GM21825 (cell line): ENCODE measurements around the gene ZNF492.

Experiments
- ATAC-seq: cut with Tn5 transposase; IDR thresholded peaks from one replicate; pipeline ENCODE4 v1.9.1; 2021; ENCODE audit warnings: mild to moderate bottlenecking, moderate library complexity; ENCODE audit not compliant: unreplicated experiment

ZNF492 gene

GRCh38 chr19:22633706-22634449 lies at the start of gene ZNF492:
TSS of gene ZNF492 (plus strand) at chr19:22634324. CDS start at chr19:22653400, 19,076 bp downstream.
- peak; percentile 94 for ATAC-seq

GRCh38 chr19:22595422-22595821 lies 38.7 kb upstream of the ZNF492 start:
- no peak for ATAC-seq

DNA sequence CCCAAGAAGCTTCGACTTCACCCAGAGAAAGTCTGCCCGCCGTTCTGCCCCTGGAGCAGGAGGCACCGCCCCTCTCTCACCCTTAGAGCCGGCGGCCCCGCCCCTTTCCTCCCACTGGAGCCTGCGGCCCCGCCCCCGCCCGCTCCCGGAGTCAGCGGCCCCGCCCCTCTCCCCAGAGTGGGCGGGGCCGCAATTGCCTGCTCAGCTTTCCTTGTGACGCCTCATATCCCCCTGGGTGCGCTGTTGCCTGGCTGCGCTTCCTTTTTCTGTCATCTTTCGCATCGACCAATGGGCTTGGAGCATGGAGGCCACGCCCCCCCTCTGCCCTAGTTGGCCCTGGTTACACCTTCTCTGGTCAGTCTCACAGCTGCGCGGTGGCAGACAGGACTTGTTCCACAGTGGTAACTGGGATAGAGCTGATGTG lies 38.2 kb upstream of the ZNF492 start:
- ATAC-seq: no peak

GRCh38 chr19:22600690-22601648 lies 33.2 kb upstream of the ZNF492 start:
- ATAC-seq: no peak

DNA sequence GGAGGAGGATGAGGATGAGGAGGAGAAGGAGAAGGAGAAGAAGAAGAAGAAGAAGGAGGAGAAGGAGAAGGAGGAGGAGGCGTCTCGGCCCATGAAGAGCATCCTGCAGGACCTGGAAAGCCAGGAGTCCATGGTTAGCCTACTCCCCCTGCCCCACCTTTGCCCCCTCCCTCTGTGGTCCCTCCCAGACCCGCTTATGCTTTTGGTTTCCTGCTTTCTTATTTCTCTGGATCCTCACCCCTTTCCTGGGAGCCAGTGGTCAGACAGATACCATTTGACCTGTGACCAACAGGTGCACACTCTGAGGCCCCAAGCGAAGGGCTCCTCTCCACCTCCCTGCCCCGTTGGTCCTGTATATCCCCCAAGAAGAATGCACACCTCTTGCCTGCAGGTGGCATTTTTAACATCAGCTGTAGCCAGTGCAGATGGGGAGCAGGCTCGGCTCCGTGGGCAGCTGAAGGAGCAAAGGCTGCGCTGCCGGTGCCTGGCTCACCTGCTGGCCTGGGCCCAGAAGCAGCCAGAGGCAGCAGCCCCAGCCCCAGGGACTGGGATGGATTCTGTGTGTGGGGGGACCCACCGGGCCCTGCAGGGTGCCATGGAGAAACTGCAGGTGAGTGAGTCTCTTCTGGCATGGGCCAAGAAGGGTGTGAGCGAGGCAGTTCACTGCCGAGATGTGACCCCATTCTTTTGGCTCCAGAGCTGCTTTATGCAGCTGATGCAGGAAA lies 32.1 kb upstream of the ZNF492 start:
- no peak for ATAC-seq

DNA sequence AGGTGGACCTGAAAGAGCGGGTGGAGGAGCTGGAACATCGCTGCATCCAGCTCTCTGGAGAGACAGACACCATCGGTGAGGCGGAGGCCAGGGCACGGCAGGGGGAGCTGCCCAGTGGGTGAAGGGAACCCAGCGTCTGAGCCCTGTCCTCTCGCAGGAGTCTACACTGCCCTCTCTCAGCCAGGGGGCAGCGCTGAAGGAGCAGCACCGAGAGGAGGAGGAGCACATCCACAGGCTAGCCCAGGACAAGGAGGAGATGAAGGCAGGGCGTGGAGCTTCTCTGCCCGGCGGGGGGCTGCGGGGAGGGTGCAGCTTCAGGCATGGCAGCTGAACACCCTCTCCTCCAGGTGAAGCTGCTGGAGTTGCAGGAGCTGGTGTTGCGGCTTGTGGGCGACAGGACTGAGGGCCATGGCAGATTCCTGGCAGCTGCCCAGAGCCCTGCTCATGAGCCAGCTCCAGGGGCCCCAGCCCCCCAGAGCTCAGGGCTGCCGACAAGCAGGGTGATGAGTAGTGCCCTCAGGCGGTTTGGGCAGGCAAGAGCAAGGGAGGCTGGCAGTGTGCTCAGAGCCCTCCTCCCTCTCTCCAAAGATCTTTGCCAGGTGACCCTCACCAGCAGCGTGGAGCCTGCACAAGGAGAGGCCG lies 31.4 kb upstream of the ZNF492 start:
- ATAC-seq: no peak

- no peak for ATAC-seq
Observed at GRCh38 chr19:22603518-22604440, 30.3 kb upstream of the ZNF492 start.

DNA sequence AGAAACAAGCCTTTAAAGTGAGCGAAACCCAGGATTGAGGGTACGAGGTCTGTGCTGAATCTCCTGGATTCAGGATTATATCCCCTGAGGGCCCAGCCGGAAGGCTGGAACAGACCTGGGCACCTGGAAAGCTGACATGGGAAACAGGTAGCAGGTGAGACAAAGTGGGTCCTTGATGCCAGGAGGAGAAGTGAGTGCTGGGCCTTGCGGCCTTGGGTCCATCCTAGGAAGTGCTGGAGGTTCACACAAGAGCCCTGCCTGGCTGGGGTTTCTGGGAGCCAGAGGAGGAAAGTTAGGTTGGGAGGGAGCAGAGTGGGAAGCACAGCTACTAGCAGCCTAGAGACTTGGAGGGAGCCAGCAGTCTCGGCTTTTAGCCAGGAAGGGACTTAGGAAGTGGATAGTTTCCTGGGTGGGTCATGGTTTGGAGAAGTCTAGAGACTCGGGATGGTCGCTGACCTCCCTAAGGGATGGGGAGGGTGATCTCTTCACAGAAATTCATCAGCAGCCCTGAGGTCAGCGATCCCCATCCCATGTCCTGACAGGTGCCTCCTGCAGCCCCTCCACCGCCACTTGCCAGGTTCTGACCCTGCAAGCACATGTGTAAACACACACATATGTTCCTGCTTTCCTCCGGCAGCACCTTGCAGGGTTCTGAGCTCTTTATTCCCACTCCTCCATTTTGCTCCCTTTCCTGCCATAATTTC lies 29.4 kb upstream of the ZNF492 start:
- no peak for ATAC-seq

DNA sequence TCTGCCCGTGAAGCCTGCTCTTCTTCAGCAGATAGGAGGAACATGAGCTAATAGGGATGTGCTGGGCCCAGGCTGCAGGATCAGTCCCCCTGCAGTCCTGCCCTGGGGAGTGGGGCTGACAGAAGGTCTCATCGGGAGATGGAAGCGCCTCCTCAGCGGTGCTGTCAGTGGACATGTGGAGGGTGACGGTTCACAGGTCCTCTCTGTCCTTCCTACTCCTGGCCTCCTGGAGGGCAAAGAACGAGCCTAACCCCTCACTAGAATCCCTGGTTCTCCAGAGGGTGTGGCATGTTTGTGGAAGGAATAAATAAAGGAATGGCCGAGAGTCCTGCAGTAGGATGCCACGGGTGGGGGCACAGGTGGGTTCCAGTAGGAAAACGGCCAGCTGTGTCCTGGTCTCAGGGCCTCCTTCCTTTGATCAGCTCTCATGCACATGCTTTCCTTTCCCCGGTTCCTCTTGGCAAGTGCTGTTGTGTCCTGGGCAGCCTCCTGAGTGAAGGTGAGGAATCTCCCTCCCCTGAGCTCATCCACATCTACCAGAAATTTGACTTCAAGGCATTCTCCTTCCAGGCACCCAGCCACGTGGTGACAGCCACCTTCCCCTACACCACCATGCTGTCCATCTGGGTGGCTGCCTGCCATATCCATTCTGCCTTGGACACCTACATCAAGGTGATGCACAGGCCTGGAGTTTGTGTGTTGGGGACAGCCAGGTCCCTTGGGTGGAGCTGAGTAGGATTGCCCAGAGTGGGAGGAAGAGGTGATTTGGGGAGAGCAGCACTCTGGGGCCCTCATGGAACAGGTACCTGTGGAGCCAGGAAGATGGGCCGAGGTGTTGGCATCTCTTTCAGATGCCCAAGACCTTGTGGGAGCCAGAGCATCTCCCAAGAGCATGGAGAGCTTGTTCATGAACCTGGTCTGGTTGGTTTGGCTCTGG lies 28.6 kb upstream of the ZNF492 start:
- ATAC-seq: no peak

GRCh38 chr19:22606212-22606553 lies 27.9 kb upstream of the ZNF492 start:
- no peak for ATAC-seq

- ATAC-seq: no peak
Observed at GRCh38 chr19:22606954-22607652, 27.0 kb upstream of the ZNF492 start.

DNA sequence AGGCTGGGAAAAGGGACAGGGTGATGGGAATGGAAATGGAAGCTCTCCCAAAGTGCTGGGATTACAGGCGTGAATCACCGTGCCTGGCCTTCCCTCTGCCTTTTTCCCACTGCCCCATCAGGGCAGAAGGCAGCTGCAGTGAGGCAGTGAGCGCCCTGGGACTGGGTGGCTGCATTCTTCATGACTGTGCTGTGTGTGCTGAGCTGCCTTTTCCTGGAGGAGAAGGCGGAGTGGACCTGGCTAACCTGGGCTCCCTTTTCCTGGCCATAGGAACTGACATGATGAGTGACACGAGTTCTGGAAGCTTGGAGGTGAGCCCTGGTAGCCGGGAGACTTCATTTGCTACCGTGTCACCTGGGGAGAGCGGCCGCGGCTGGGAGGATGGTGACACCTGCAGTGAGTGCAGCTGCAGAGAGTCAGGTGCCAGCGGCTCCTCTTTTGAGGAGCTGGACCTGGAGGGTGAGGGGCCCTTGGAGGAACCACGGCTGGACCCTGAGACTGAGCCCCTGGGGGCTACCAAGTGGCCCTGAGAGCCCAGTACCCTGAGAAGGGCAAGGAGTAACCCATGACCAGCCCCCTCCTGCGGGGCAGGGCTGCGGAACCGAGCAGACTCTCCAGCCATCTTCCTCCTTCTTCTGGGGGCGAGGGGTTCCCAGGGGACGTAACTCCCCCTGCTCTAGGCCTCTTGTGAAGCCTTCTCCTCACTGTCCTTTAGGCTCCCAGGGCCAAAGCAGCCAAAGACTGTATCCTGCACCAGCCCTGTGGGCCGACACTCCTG lies 26.3 kb upstream of the ZNF492 start:
- ATAC-seq: no peak

- no peak for ATAC-seq
Observed at GRCh38 chr19:22608441-22608840, 25.7 kb upstream of the ZNF492 start.

DNA sequence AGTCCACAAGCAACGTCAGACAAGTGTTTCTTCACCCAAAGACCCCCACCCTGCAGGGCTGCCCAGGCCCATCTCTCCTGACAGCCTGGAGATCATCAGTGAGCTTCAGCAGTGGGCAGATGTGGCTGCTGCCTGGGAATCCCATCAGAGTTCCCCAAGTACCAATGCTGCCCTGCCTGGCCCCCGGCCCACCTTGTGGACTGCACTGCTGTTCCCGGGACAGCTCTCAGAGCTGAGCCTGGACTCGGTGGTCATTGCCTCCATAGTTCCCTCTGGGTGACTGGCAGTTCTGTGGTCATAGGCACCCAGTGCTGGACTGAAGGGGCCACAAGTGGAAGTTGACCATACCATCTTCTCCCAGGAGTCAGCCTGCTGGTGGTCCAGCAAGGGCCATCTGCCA lies 24.5 kb upstream of the ZNF492 start:
- no peak for ATAC-seq

DNA sequence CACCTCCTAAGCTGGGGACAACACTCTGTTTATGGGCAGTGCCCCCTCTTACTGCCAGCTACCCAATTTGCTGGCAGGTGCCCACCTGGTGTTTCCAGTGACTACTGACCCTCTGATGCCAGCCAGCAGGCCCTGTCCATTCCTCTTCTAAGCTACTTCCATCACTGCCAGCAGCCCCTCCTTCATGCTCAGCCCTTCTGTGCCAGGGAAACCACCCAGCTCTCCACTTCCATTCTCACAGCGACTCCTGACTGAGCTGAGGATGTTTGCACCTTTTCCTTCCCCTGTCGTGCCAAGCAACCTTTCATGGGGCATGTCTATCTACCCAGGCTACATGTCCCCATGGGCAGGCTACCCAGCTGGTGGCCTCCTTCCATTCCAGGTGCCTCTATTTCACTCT lies 24.0 kb upstream of the ZNF492 start:
- no peak for ATAC-seq

DNA sequence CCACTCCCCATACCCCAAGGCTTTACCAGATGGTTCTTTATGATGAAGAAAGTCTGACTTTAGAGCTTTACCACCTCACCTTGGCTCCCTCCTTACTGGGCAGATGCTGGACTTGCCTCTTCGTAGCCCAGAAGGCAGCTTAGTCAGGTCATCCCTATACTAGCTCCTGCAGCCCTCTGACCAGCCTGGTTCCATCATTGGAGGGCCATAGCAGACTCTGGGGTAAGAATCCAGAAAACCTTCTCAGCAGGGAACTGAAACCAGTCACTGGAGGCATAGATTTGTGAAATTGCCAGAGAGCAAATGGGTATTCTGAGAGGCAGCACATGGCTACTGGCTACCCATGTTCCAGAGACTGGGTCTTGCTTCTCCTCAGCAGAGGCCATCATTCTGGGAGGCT lies 21.8 kb upstream of the ZNF492 start:
- ATAC-seq: no peak

GRCh38 chr19:22616659-22617058 lies 17.5 kb upstream of the ZNF492 start:
- ATAC-seq: no peak
